RPMI8226 (cell line): Measurements from ENCODE around the gene BRME1.

Source experiments
- DNase-seq: peaks from one replicate; pipeline ENCODE4 v3.0.0-alpha.2; 2015

BRME1 gene

GRCh38 chr19:13905634-13906520 is at the start of gene BRME1, which contains the start of gene CC2D1A:
Gene BRME1, minus strand, starts transcription at chr19:13906117. Its CDS starts 1,225 bp downstream, at chr19:13904892.
Gene CC2D1A, plus strand, starts transcription at chr19:13906201. Its CDS starts 241 bp downstream, at chr19:13906442.
- DNase-seq = peak; percentile 95

- no peak for DNase-seq
Observed at GRCh38 chr19:13954185-13954584, 48.3 kb upstream of the BRME1 start.

- peak; percentile 43 for DNase-seq
Observed at GRCh38 chr19:13952931-13953531, 47.1 kb upstream of the BRME1 start.

- DNase-seq = peak; percentile 99
Observed at GRCh38 chr19:13952154-13952930, 46.4 kb upstream of the BRME1 start, which contains the start of gene DCAF15. Gene DCAF15, plus strand, starts transcription at chr19:13952509. Its CDS starts 4 bp downstream, at chr19:13952513.

GRCh38 chr19:13951799-13952153 is 45.9 kb upstream of the BRME1 start:
- no peak for DNase-seq

GRCh38 chr19:13951043-13951442 is 45.1 kb upstream of the BRME1 start:
- DNase-seq = no peak

- DNase-seq = no peak
Observed at GRCh38 chr19:13946414-13946813, 40.5 kb upstream of the BRME1 start.

GRCh38 chr19:13942023-13942684 is 36.2 kb upstream of the BRME1 start:
- DNase-seq = no peak

- DNase-seq = no peak
Observed at GRCh38 chr19:13938301-13939064, 32.6 kb upstream of the BRME1 start, which contains the start of gene PODNL1. Gene PODNL1, minus strand, starts transcription at chr19:13938417. Its CDS starts 236 bp downstream, at chr19:13938181.

- DNase-seq = no peak
Observed at GRCh38 chr19:13937479-13938300, 31.8 kb upstream of the BRME1 start.

- DNase-seq = no peak
Observed at GRCh38 chr19:13935765-13936510, 30.0 kb upstream of the BRME1 start.

- DNase-seq = no peak
Observed at GRCh38 chr19:13934785-13935109, 28.8 kb upstream of the BRME1 start.

GRCh38 chr19:13932911-13933393 is 27.0 kb upstream of the BRME1 start:
- DNase-seq = peak; percentile 45

- DNase-seq = no peak
Observed at GRCh38 chr19:13932149-13932637, 26.3 kb upstream of the BRME1 start.

GRCh38 chr19:13931391-13932148 is 25.7 kb upstream of the BRME1 start:
- no peak for DNase-seq

- DNase-seq = no peak
Observed at GRCh38 chr19:13930402-13930801, 24.5 kb upstream of the BRME1 start.

GRCh38 chr19:13929956-13930355 is 24.0 kb upstream of the BRME1 start:
- no peak for DNase-seq

- DNase-seq = no peak
Observed at GRCh38 chr19:13929340-13929739, 23.4 kb upstream of the BRME1 start.

GRCh38 chr19:13926715-13927114 is 20.8 kb upstream of the BRME1 start:
- DNase-seq = no peak
